Right cardiac atrium (tissue), 5 donors: ENCODE measurements around the gene CIT. TPM values are rescaled to one million over a fixed set of nuclear protein-coding genes. Genes with fewer than 3 reads are reported as not detected.

ENCODE experiments used
- ATAC-seq, 2 donors: fragments of 200-7000 bp; cut with Tn5 transposase; one replicate each; pipeline versions ENCODE4 v1.8.0 to v1.9.1; 2020; ENCODE audit warnings: moderate library complexity in 2 of 2, mild to moderate bottlenecking in 1 of 2
- DNase-seq, 3 donors: peaks; one replicate each; pipeline ENCODE4 v3.0.0-alpha.2; 2020
- H3K27ac ChIP-seq: one replicate; pipeline ENCODE4 v1.5.1; 2013; ENCODE audit warnings: mild to moderate bottlenecking, low read length, control low read depth, moderate library complexity
- H3K27me3 ChIP-seq: one replicate; pipeline ENCODE4 v1.6.1; 2013; ENCODE audit not compliant: control insufficient read depth, insufficient read depth
- H3K4me1 ChIP-seq: one replicate; pipeline ENCODE4 v1.6.1; 2013; ENCODE audit warnings: low read length; ENCODE audit not compliant: control insufficient read depth, insufficient read depth
- H3K4me3 ChIP-seq: one replicate; pipeline ENCODE4 v1.5.1; 2013; ENCODE audit warnings: low read length, control low read depth
- H3K9me3 ChIP-seq: one replicate; pipeline ENCODE4 v1.6.1; 2013; ENCODE audit warnings: low read length; ENCODE audit not compliant: control insufficient read depth
- WGBS: extraction: QIAGEN DNeasy Blood & Tissue Kit; methylation state at CpG from one replicate; pipeline ENCODE4 v1.1.7; 2013; 5-methylcytosine and 5-hydroxymethylcytosine counted together
- intact Hi-C, 4 donors: fragments of 100-400 bp; cut with DNase I; formaldehyde crosslinking; loops; one replicate each; pipeline versions ENCODE4 v1.11.0 to v1.14.0; 2022 to 2023
- polyA plus RNA-seq: library from polyadenylated mRNA; stranded (reverse); fragments of 200-250 nt; gene quantifications from one replicate; pipeline ENCODE4 v1.2.3, GENCODE V29; 2013
- total RNA-seq, 4 donors: library from RNA; stranded (reverse); fragmentation: NEBNext Ultra II Directional; extraction: Animal tissue kit (Norgen Biotek cat#: 25700); gene quantifications; one replicate each; pipeline ENCODE4 v1.2.1, GENCODE V29; 2021
- donor health status: healthy with polysubstance abuse.
- donor health status: DM: no; HTN: yes; CAD: no.
- donor health status: DM: no; HTN: no; CAD: no.
- donor health status: DM: no; HTN: yes; CAD: no; lungs with severe emphysema.
- donor health status: DM: yes; HTN: yes; CAD: no.

Gene CIT
- total and polyA plus RNA-seq, 5 donors = 0.61 to 3.0 (median 2.4) TPM

GRCh38 chr12:119685375-119685774, 191.7 kb downstream of the CIT start:
- H3K4me1 ChIP-seq = no peaks in the 10 kb centered on the region
- no peak for DNase-seq
- H3K27me3 ChIP-seq = no peaks in the 10 kb centered on the region
- intact Hi-C loops = no loop called here
- no peaks in the 10 kb centered on the region for H3K9me3 ChIP-seq
- H3K4me3 ChIP-seq = no peak overlapping the region
- WGBS = 88% methylated on average over 4 of the region's 4 CpGs
- ATAC-seq = no peak
- no peak overlapping the region for H3K27ac ChIP-seq

DNA sequence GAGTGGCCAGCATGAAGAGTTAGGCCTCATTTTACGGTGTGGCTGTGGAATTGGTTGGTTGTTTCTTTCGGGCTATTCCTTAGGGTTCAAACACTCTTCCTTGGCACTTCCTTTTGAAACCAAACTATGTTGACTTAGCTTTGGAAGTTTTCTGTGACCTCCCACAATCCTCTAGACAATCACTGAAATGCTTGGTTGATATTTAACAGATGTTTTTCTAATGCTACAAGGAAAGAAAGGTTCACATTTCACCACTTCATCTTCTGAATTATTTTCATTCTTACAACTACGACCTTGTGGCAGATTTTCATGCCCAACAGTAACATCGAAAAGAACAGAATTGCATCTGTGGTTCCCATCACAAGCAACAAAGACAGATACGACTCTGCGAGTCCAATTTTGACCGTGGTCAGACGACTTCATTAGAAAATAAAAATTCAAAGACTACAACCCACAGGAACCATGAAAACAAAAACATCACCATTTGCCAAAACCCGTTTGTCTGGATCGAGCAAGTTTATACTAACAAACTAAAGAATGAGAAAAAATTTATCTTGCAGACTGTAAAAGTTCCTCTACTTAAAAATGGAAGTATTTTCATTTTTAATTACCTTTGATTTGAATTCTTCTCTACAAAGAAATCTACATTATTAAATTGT, 192.3 kb downstream of the CIT start:
- DNase-seq (no peak), ATAC-seq (no peak)
- 70% methylated on average over 10 of the region's 10 CpGs for WGBS
- H3K4me3 ChIP-seq = no peak overlapping the region
- no peaks in the 10 kb centered on the region for H3K9me3 ChIP-seq
- no peaks in the 10 kb centered on the region for H3K27me3 ChIP-seq
- H3K27ac ChIP-seq = no peak overlapping the region
- intact Hi-C loops = no loop called here
- no peaks in the 10 kb centered on the region for H3K4me1 ChIP-seq

GRCh38 chr12:119683816-119684215, 193.3 kb downstream of the CIT start:
- WGBS = 92% methylated on average over 3 of the region's 3 CpGs
- Histone ChIP-seq H3K4me3 (no peak overlapping the region), H3K4me1 (no peaks in the 10 kb centered on the region), H3K9me3 (no peaks in the 10 kb centered on the region), H3K27ac (no peak overlapping the region), H3K27me3 (no peaks in the 10 kb centered on the region)
- no peak for ATAC-seq
- DNase-seq = no peak
- intact Hi-C loops = no loop called here

DNA sequence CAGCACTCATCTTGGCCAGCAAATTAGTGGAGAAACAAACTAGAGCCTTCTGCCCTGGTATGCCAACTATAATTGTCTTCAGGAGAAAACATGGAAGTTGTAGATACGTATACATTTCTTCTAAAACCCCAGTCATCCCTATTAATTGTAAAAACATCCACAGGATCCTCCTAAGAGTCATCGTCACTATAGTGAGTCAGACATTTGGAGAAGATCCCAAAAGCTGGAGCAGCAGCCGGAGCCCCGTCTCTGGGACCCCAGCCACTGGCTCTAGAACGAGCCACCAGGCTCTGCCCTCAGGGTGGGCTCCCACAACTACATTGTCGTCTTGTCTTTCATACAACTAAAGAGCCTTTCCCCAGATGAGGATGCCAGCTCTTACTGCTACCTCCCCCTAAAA, 193.7 kb downstream of the CIT start:
- no peak for ATAC-seq
- H3K27me3 ChIP-seq = no peaks in the 10 kb centered on the region
- H3K4me1 ChIP-seq = no peaks in the 10 kb centered on the region

DNA sequence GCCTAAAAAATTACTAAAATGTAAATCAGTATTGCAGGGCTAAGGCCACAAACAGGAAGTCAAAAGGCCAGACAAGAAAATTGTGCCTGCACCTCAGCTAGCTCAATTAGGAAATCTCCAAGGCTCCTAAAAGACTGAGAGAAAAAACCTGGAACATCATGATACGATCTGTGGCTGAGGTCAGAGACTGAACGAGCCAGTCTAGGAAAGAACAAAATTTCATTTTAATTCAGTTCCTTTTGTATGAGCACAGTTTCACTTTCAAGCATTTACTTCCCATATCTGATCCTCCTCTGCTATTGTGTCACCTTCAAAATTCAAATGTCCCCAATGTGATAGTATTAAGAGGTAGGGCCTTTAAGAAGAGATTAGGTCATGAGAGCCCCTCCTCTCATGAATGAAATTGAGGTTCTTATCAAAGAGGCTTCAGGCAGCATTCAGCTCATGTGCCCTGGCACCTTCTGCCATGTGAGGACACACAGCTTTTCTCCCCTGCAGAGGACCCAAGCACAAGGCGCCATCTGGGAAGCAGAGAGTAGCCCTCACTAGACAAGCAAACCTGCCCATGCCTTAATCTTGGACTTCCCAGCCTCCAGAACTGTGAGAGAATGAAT, 194.4 kb downstream of the CIT start:
- H3K27me3 ChIP-seq = no peaks in the 10 kb centered on the region
- no peak for ATAC-seq
- intact Hi-C loops = no loop called here

More for the DNA sequence above, 193.7 kb downstream of the CIT start:
- Histone ChIP-seq H3K27ac (no peak overlapping the region), H3K4me3 (no peak overlapping the region), H3K9me3 (no peaks in the 10 kb centered on the region)
- WGBS = 75% methylated on average over 6 of the region's 6 CpGs
- intact Hi-C loops = no loop called here
- no peak for DNase-seq

GRCh38 chr12:119681728-119682638, 195.1 kb downstream of the CIT start:
- DNase-seq (no peak), ATAC-seq (no peak)
- Histone ChIP-seq H3K9me3 (no peaks in the 10 kb centered on the region), H3K4me3 (no peak overlapping the region), H3K4me1 (no peaks in the 10 kb centered on the region), H3K27me3 (no peaks in the 10 kb centered on the region), H3K27ac (no peak overlapping the region)
- WGBS = 85% methylated on average over 9 of the region's 9 CpGs
- intact Hi-C loops = no loop called here

More for the DNA sequence above, 194.4 kb downstream of the CIT start:
- no peak overlapping the region for H3K4me3 ChIP-seq
- 65% methylated on average over 3 of the region's 3 CpGs for WGBS
- no peaks in the 10 kb centered on the region for H3K4me1 ChIP-seq
- no peaks in the 10 kb centered on the region for H3K9me3 ChIP-seq
- H3K27ac ChIP-seq = no peak overlapping the region
- DNase-seq = no peak

DNA sequence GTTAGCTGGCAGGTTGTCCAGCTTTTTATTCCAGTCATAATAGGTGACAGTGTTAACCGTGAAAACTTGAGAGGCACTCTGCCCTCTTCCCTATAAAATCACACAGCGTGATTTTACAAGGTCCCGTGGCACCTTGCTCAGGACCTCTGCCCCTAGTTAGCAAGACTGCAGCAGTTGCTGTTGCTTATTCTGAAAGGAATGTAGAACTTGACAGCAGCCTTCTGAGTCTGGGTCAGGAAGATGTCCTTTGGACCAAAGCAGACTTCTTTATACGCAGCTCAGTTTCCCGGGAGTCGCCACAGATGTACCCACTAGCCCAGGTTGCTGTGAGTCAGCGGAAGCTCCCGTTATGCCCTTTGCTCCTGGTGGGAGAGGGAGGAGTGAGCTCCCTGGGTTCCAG, 196.0 kb downstream of the CIT start:
- Histone ChIP-seq H3K4me3 (no peak overlapping the region), H3K9me3 (no peaks in the 10 kb centered on the region), H3K27me3 (no peaks in the 10 kb centered on the region), H3K4me1 (no peaks in the 10 kb centered on the region), H3K27ac (no peak overlapping the region)
- DNase-seq (no peak), ATAC-seq (no peak)
- intact Hi-C loops = no loop called here
- 91% methylated on average over 8 of the region's 8 CpGs for WGBS

DNA sequence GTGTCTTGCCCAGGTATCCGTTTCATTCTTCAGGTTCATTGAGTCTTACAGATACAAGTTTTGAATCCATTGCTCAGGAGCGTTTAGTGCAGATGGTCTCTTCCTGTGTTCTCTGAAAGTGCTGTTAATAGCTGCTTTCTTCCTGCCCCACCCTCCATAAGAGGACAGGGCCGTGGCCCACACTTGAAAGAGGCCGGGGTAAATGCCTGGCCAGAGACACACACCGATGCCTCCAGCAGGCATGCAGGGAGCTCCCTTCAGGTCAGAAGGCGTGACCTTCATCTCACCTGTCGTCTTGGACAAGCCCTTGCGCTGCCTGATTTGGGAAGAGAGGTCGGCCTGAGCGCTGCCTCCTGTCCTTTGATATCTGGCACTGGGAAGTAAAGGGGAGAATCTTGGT, 197.6 kb downstream of the CIT start:
- peak in 1 of 2 donors; percentile 43 for ATAC-seq
- H3K27ac ChIP-seq = no peak overlapping the region

DNA sequence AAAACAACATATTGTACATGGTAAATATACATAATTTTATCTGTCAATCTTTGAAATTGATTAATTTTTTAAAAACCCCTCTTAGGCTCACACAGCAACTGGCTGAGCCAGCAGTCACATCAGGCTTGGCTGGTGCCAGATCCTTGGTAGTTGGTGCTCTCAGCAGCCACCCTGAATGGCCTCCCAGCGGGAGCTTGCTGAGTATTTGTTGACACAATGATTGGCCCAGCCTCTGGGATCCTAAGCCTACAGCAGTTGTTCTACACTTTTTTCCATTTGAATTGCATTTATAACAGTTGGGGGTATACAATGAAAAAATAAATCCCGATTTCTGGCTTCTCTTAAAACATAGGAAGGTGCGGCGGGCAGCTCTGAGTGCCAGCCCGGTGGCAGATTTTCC, 198.0 kb downstream of the CIT start:
- H3K4me1 ChIP-seq = peaks cover 2% of the 10 kb centered on the region
- intact Hi-C loops = no loop called here
- no peak overlapping the region for H3K27ac ChIP-seq
- no peaks in the 10 kb centered on the region for H3K27me3 ChIP-seq
- DNase-seq (no peak), ATAC-seq (no peak)
- no peaks in the 10 kb centered on the region for H3K9me3 ChIP-seq
- WGBS = 92% methylated on average over 5 of the region's 5 CpGs
- H3K4me3 ChIP-seq = no peak overlapping the region

More for the DNA sequence above, 197.6 kb downstream of the CIT start:
- Histone ChIP-seq H3K9me3 (no peaks in the 10 kb centered on the region), H3K4me3 (no peak overlapping the region), H3K27me3 (no peaks in the 10 kb centered on the region), H3K4me1 (peaks cover 1% of the 10 kb centered on the region)
- DNase-seq = no peak
- intact Hi-C loops = no loop called here
- WGBS = 80% methylated on average over 10 of the region's 10 CpGs

- DNase-seq (no peak), ATAC-seq (no peak)
- Histone ChIP-seq H3K27ac (no peak overlapping the region), H3K4me3 (no peak overlapping the region), H3K4me1 (peaks cover 2% of the 10 kb centered on the region), H3K9me3 (no peaks in the 10 kb centered on the region), H3K27me3 (no peaks in the 10 kb centered on the region)
- intact Hi-C loops = no loop called here
- 66% methylated on average over 7 of the region's 7 CpGs for WGBS
Observed at GRCh38 chr12:119678459-119678858, 198.7 kb downstream of the CIT start.

DNA sequence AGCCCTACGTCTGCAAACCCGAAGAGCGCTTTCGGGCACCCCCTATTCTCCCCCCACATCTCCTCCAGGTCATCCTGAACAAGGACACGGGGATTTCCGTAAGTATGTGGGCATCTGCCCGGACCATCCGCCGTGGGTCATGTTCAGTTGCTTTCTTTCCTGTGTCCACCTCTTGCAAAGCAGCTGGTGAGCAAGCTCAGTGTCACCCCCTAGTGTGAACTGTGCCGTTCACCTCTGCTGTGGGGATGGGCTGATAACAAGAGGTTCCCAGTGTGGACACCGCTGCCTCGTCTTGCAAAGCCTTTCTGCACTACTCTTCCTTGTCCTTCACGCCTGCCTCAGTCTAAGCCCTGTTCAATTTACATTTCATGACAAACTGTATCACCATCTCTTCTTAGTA, 200.5 kb downstream of the CIT start:
- H3K9me3 ChIP-seq = no peaks in the 10 kb centered on the region
- ATAC-seq (no peak), DNase-seq (no peak)
- no peaks in the 10 kb centered on the region for H3K27me3 ChIP-seq
- no peak overlapping the region for H3K27ac ChIP-seq
- H3K4me3 ChIP-seq = no peak overlapping the region
- intact Hi-C loops = no loop called here
- H3K4me1 ChIP-seq = peaks cover 5% of the 10 kb centered on the region
- 89% methylated on average over 13 of the region's 13 CpGs for WGBS
